GM15510 (cell line): ENCODE measurements around the gene AMMECR1.

Experiments
- POLR2A ChIP-seq: IDR thresholded peaks from 3 replicates; pipeline ENCODE4 v1.6.1; 2011; ENCODE audit warnings: borderline replicate concordance; ENCODE audit not compliant: insufficient read length; ENCODE audit errors: extremely low read depth

Gene AMMECR1

DNA sequence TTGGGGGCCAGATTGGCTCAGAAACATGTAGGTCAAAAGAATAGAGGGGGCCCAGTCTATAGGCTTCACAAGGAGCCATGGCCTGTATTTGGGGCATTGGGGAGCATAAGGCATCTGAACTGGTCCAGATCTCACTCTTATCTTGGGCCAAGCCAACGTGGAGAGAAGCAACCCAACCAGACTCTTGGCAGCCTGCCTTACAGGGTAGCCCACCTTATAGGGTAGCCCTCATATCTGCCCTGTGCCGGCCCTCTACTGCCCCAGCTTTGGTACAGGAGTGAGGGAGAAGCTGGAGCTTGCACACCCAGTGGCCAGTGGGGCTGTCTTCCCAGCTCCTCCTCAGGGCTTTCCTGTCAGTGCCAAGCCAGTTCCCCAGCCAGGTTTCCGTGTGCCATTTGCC, 142.2 kb downstream of the AMMECR1 start:
- no peak for TF ChIP-seq POLR2A

DNA sequence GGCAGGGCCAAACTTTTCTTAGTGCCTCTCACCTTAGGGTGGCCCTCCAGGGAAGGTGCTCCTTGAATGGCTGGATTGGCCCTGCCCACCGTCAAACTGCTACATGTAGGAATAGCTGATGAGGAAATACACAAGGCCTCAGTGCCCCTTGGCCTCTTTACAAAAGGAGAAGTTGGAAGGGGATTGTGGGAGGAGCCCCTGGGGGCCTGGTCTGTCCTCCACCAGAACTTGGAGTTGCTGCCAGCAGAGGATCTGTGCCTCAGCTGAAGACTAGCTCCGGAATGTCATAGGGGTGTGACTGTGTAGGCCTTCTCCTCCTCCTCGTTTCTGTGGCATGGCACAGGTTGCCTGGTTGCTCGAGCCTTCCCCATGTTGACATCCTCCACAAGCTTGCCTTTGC, 142.7 kb downstream of the AMMECR1 start:
- TF ChIP-seq POLR2A, result no peak

DNA sequence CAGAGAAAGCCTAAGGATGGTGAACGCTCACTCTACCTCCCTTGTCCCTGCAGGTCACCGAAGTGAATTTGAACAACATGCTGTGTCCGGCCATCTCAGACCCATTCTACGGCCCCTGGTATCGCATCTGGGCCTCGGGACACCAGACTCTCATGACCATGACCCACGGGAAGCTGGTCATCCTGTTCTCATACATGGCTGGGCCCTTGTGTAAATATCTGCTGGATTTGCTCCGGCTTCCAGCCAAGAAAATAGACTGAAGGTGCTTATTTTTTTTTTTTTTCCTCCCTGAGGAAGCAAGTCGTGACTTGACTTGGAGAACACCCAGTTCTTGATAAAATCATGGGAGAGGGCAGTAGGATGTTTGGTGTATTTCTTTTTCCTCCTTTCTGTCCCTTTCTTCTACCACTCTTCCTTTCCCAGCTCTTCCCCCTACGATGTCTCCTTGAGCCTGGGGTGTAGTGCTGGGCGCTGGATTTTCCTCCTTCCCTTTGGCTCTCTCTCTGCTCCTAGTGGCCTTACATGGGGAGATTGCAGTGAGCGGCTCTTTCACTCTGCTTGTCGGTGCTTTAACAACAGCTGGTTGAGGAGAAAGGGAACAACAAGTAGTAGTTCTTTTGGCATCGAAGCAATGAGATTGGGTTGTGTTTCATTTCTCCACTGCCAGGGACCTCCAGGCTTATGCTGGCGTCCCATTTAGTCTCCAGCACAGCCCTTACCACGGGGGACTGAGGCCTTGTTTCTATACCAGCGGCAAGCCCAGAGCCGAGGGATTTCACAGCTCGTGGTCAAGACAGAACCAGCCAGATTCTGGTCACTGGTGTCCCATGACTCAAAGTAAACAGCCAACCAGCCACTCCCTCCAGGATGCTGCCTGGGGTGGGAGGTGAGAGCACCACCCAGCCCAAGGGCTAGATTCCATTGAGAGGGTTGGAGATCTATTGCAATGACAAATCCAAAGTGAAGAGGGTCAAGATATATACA, 144.4 kb downstream of the AMMECR1 start:
- no peak for TF ChIP-seq POLR2A

DNA sequence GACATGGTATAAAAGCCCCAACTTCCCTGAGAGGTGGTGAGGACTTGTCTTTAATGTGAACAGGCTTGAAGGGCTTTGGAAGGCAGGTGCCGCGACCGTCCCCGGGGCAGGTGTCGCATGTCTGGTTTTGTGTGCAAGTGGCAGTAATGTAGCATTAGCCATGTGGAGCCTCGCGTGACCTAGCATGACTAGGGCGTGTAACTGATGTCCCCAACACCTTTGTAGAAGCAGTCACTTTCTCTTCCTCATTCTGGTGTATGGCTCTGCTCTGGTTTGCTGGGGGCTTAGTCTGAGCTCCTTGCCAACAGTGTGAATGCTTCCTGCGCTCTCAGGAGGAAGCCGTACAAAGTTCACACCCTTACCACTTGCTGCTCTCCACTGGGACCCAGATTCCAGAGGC, 145.7 kb downstream of the AMMECR1 start:
- no peak for TF ChIP-seq POLR2A

DNA sequence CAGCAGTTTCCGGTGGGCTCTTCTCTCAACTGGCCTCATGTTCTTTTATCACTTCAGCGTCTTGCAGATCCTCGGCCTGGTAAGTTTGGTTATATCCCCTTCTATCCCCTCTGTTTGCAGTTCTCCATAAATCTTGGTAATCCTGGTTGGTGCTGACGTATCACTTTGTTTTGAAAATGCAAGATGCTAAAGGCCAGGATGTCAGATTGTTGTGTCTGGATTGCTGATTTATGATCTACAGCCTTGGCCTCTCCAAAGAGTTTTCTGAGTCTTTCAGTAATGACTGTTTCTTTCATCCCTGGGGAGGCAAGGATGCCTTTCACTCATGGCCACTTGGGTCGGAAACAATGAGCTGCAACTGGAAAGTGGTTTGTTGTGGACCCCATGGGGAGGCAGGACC, 146.4 kb downstream of the AMMECR1 start:
- TF ChIP-seq POLR2A, result no peak

DNA sequence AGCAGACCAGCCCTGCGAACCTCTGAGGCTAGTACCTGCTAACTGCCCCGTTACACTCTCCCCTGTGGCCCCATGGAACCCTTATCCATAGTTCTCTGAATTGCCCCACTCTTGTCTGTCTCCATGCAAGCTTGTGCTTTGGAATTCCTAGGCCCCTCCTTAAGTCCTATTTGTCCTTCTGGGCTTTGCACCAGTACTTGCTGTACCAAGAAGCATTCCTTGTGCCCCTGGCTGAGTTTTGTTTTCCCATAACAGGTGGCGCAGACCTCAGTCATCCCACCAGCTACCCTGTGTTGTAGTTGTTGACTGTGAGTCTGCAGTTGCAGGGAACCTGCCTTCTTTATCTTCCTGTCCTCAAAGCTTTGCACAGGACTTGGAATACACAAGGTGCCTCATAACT, 147.9 kb downstream of the AMMECR1 start:
- no peak for TF ChIP-seq POLR2A

DNA sequence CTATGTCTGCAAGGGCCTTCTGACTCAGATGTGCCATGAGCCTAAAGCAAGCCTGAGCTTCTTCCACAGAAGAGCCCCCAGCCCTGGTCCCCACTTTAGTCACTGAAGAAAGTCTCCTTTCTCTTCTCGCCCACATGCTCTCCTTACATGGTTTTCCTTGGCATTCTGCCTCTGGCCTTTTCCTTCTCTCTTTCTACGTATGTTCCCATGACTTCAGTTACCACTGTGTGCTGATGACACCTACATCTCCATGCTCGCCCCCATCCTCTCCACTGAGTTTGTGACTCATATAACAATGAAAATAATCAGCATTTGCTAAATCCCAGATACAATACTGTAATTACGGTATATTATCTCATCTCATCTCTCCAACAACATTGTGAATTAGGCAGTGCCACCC, 149.3 kb downstream of the AMMECR1 start:
- TF ChIP-seq POLR2A, result no peak

DNA sequence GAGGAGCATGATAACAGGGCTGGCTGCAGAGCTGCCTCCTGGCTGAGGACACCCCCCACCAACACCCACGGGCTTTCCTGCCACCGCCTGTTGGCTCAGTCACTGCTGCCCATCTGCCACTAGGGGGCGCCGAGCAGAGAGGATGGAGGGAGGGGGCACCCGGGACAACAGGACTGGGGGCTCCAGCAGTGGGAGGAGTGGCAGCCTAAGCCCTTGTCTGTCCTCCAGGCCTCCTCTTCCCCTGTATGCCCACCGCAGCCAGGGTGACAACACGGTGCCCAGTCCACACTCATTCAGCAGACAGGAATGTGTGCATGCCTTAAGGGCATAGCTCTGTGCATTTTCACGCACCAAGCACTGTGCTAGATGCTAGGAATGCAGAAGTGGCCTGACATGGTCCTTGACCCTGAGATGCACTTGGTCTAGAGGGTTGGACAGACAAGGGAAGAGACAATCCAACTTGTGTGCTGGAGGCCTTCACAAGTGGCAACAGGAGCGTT, 149.9 kb downstream of the AMMECR1 start:
- no peak for TF ChIP-seq POLR2A

DNA sequence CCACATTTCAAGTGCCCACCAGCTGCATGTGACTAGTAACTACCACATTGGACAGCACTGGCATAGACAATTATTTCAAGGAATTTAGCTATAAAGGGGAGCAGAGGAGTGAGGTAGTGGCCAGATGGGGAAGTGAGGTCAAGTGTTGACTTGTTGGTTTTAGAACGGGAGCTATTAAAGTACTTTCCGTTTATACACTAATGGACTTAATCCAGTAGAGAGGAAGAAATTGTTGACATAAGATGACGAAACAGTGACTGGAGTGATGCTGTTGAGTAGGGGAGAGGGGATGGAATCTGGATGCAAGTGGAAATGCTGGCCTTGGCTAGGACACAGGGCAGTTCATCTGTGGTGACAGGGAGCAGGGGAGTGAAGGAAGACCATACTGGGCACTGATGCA, 154.4 kb downstream of the AMMECR1 start:
- TF ChIP-seq POLR2A, result no peak

DNA sequence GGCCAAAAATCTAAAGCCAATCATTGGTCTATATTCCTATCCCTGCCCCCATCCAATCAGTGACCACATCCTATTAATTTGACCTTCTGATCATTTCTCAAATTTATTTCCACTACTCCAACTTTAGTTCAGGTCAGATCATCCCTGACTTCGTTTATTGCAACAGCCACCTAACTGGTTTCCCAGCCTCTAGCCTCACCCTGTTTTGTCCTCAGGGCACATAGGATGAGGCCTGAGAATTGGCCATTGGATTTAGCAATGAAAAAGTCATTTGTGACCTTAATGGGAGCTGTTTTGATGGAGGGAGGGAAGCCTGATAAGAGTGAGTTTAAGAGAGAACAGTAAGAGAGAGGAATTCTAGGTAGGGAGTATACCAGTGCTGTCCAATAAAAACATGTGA, 155.0 kb downstream of the AMMECR1 start:
- TF ChIP-seq POLR2A, result no peak

DNA sequence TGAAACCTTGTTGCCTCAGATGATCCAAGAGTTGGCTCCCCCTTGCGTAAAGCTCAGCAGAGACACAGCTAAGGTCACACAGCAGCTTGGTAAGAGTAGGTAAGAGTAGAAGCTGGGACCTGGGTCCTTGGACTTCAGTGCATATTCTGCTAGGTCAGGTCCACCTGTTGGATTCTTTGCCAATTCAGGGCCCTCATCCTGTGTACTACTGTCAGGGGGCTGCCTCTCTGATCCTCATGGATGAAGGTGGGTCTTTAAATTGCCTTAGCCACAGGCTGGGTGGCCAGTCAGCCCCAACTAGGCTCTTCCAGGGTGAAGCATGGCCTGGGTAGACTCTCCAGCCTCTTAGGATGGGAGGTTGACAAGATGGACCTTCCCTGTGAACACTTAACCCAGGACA, 155.8 kb downstream of the AMMECR1 start:
- no peak for TF ChIP-seq POLR2A

DNA sequence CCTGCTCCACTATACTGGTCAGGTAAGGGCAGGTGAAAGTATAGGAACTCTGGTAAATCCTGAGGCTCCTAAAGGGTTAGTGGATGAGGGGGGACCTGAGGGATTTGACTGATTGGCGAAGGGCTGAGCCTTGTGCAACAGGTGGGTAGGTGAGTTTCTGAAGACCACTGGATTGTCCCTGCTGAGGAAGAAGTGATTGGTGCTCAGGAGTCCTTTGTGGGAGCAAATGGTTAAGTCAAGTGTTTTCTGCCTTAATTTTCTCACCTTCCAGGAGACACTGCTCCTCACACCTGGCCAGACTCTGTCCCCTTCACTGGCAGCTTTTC, 156.6 kb downstream of the AMMECR1 start:
- no peak for TF ChIP-seq POLR2A

DNA sequence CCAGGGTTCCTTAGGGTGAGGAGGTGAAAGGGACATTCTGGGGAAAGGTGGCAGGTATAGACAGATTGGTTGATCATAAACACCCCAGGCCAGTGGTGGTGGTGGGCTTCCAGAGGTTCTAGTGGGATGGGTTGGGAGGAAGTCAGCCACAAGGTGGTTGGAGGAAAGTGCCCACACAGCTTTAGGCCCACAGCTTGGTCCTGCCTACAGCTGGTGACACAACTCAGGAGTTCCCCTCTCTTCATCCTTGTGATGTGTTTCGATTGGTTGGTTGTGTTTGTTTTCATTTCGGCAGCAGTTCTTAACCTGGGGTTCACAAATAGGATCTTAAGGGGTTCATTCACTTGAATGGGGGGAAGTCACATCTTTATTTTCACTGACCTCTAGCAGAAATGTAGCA, 158.0 kb downstream of the AMMECR1 start:
- no peak for TF ChIP-seq POLR2A

DNA sequence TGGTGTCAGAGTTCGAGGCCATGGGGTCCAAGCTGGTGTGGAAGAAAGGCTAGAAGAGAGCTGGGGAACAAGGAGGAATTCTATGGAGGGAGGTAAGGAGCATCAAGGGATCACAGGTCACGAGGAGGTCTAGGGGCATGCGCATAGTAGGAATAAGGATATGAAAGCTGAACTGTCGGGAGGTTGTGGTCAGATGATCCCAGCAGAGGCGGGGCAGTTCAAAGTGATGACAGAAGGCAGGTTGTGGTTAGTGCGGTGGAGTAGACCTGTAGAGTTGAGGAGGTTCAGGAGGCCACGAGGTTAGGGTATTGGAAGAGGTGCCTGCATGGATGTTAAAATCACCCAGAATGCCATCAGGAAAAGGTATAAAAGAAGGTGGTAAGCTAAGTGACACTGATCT, 158.7 kb downstream of the AMMECR1 start:
- no peak for TF ChIP-seq POLR2A

DNA sequence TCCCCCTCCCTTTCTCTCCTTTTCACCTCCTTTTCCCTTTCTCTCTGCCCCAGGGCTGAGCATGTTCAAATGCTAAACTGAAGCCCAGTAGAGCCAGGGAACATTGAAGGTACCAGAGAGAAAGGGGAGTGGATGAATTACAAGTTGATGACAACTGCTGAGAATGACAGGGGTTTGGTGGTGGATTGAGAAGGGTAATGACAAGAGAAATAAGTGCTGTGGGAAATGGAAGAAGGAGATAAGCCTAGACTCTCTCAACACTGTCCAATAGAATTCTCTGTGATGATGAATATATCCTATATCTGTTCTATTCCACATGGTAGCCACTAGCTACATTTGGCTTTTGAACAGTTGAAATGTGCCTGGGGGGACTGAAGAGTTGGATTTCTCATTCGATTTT, 160.4 kb downstream of the AMMECR1 start:
- TF ChIP-seq POLR2A, result no peak

DNA sequence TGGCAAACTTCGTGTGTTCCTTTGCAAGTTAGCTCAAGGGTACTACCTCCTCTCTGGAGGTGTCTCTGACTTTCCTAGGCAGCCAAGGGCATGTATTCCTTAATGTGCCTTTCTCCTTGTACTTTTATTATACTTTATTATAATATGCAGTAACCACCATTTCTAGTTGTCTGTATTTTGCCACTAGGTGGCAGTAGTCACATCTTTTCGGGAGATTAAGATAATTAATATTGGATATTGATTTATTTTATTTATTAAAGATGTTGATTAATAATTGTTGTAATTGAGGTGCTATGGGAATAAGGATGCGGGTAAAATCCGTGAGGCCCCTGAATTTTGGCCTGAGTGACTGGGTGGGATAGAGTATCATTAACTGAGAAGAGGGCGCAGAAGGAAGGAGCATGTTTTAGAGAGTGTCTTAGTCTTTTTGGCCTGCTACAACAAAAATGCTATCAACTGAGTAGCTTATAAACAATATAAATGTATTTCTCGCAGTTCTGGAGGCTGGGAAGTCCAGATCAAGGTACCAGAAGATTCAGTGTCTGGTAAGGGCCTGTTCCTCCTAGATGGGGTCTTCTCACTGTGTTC, 161.6 kb downstream of the AMMECR1 start:
- TF ChIP-seq POLR2A, result no peak
